Measurements from ENCODE around the gene KRT5.

KRT5 gene

GRCh38 chr12:52464897-52465296 lies 55.3 kb downstream of the KRT5 start:
- no peak for DNase-seq (ENCODE audit: low read depth in 1 of 2, low spot score in 1 of 2)
- no peak for TF ChIP-seq JUND (IDR thresholded peaks at IDR 0.05; ENCODE audit: low read depth)
- in situ Hi-C loops (cut with HindIII; ENCODE audit: low pct_unique_long_range_greater_than_20kb, low sequenced_read_pairs), result no loop called here
